SK-MEL-5 (cell line): ENCODE results near the gene ADAMTSL2. TPM values are rescaled to one million over a fixed set of nuclear protein-coding genes. Genes with fewer than 3 reads are reported as not detected.

Source experiments
- DNase-seq: peaks from one replicate; pipeline ENCODE4 v3.0.0-alpha.2; 2016; ENCODE audit warnings: low read depth, low spot score
- in situ Hi-C: cut with HindIII; loops from 2 replicates; pipeline ENCODE4 v1.10.0; 2016; ENCODE audit warnings: low sequenced_read_pairs, high pct_unique_total_duplicates, low pct_unique_long_range_greater_than_20kb
- total RNA-seq: library from RNA; depleted of rRNA; stranded (reverse); fragments of >200 nt; shearing (Covaris generic); gene quantifications from 2 replicates; pipeline ENCODE4 v1.2.3, GENCODE V29; 2014

ADAMTSL2 gene
- total RNA-seq, 1 experiment from 2014 or later: 1.1 TPM

GRCh38 chr9:133585481-133586351 is 51.2 kb downstream of the ADAMTSL2 start:
- DNase-seq: no peak
- in situ Hi-C loops: no loop called here

GRCh38 chr9:133587051-133587450 is 52.5 kb downstream of the ADAMTSL2 start:
- in situ Hi-C loops: no loop called here

GRCh38 chr9:133587466-133587865 is 53.0 kb downstream of the ADAMTSL2 start:
- no peak for DNase-seq
- in situ Hi-C loops: no loop called here

More at GRCh38 chr9:133587051-133587450, 52.5 kb downstream of the ADAMTSL2 start:
- no peak for DNase-seq

GRCh38 chr9:133589454-133590227 is 55.1 kb downstream of the ADAMTSL2 start:
- peak; percentile 10 for DNase-seq
- in situ Hi-C loops: no loop called here

- DNase-seq: no peak
- in situ Hi-C loops: no loop called here
These were observed 55.8 kb downstream of the ADAMTSL2 start for GRCh38 chr9:133590231-133590855.

GRCh38 chr9:133591116-133591910 is 56.8 kb downstream of the ADAMTSL2 start:
- in situ Hi-C loops: no loop called here
- DNase-seq: no peak

- in situ Hi-C loops: no loop called here
- no peak for DNase-seq
These were observed 57.5 kb downstream of the ADAMTSL2 start for GRCh38 chr9:133591985-133592384.

GRCh38 chr9:133592731-133593409 is 58.4 kb downstream of the ADAMTSL2 start:
- peak; percentile 17 for DNase-seq
- in situ Hi-C loops: no loop called here

- no peak for DNase-seq
- in situ Hi-C loops: no loop called here
These were observed 59.2 kb downstream of the ADAMTSL2 start for GRCh38 chr9:133593587-133594253.

GRCh38 chr9:133594310-133594709 is 59.8 kb downstream of the ADAMTSL2 start:
- in situ Hi-C loops: no loop called here
- no peak for DNase-seq

- in situ Hi-C loops: no loop called here
- no peak for DNase-seq
These were observed 61.4 kb downstream of the ADAMTSL2 start for GRCh38 chr9:133595910-133596309.

GRCh38 chr9:133597316-133597957 is 62.9 kb downstream of the ADAMTSL2 start:
- in situ Hi-C loops: no loop called here
- DNase-seq: no peak

GRCh38 chr9:133598978-133599377 is 64.5 kb downstream of the ADAMTSL2 start:
- no peak for DNase-seq
- in situ Hi-C loops: no loop called here

- DNase-seq: no peak
- in situ Hi-C loops: no loop called here
These were observed 65.1 kb downstream of the ADAMTSL2 start for GRCh38 chr9:133599470-133600173.

GRCh38 chr9:133600739-133601138 is 66.2 kb downstream of the ADAMTSL2 start:
- in situ Hi-C loops: no loop called here
- no peak for DNase-seq

- in situ Hi-C loops: no loop called here
- no peak for DNase-seq
These were observed 67.2 kb downstream of the ADAMTSL2 start for GRCh38 chr9:133601746-133602145.
